Fibroblast of upper back skin (primary cell): ENCODE data around the gene SCUBE2.

Experiments used
- DNase-seq: peaks from one replicate; pipeline ENCODE4 v3.0.0-alpha.2; 2013

The SCUBE2 gene

DNA sequence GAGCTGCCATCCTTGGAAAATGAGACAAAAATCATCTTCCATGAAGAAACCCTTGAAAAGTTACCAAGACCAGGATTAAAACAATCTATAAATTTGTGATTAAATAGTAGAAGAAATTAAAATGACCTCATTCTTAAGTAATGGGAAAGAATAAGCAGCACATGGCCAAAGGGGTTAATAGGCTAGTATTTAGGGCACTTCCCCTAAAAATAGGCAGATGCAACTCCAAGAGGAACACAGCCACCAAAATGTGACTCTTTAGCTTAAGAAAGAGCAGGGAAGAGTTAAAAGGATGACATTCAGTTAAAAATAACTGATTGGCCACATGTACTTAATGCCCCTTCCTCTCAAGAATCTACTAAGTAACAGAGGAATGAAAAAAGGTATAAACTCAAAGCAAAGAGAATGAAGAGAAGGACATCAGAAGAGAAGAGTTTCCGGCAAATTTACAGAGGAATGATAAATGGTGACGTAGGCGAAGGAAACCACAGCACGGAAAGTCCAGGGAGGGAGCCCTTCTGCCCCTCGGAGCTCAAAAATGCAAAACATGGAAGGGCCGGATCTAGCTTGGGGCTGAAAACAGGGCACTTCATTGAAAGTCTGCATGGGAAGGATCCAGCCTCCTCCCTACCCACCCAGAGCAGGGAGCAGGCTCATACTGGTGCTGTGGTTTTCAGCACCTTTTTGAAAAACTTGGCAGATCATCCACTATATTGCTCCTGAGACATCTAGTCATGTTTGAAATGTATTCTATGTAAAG is 17.8 kb downstream of the SCUBE2 start:
- DNase-seq: peak; percentile 29

DNA sequence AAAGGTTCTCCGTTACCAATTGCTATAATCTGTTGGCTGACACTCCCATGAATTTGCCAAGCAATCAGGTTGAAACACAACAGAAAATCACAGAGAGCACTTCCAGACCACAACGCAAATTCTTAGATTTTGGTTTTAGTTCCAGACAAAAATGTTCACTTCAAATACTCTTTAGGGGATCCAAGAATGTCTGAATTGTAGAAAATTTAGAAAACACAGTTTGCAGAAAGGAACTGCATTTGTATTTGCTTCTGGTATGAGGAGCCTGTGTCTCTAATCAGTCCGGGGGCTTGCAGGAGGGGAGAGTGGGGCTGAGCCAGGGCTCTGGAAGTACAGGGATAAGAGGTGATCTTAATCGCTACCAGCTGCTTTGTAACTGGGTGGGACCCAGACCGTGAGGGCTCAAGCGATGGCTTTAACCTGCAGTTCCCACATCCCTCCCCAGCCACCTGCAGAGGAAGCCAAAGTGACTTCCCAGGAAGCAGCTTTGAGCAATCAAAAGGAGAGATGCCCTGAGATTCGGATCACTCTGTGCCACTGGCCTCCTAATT is 18.7 kb downstream of the SCUBE2 start:
- no peak for DNase-seq

DNA sequence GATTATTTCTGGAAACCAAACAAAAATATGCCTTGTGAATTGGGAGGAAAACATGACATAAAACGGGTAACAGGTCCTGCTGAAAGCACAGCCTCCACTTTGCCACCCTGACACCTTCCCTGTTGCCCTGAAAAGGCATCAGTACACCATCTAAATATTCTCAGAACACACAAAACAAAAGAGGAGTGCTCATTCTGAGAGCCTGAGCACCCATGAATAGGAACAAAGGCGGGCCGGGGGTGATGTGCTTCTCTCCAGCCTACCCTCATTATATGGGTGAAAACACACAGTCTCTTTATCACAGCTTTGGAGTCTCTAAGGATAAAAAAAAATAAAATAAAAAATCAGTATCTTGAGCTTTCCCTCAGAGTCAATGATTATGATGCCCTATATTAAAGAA is 19.7 kb downstream of the SCUBE2 start:
- DNase-seq: no peak

DNA sequence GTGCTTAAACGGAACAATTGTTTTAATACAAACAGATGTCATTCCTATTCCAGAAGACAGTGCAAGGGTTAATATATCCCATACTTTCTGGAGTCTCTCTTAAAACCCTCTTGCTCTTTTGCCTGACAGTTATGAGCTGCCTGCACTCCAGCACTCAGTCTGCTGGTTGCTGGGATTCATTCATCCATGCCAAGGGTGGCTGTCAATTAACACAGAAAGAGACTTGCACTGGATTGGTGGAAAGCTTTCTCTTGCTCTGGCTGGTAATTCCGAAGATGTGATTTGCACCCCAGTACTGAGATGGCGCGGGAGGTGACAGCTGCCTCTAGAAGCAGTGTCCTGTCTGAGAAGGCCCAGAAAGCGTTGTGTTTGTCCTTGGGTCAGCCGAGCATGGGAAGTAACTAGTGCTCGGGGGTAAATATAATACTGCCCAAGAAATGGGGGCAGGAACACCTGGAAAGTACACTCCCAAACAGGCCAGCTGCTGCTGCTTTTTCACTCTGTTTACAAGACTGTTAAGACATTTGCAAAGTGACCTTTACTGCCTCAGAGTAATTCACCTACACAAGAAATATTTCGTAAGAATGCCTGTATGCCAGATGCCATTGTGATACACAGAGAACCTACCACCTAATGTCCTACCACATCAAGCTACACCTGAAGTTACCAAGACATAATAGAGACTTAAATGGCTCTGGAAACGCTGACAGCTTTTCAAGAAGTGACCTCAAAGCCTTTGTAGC is 20.5 kb downstream of the SCUBE2 start:
- DNase-seq: no peak

DNA sequence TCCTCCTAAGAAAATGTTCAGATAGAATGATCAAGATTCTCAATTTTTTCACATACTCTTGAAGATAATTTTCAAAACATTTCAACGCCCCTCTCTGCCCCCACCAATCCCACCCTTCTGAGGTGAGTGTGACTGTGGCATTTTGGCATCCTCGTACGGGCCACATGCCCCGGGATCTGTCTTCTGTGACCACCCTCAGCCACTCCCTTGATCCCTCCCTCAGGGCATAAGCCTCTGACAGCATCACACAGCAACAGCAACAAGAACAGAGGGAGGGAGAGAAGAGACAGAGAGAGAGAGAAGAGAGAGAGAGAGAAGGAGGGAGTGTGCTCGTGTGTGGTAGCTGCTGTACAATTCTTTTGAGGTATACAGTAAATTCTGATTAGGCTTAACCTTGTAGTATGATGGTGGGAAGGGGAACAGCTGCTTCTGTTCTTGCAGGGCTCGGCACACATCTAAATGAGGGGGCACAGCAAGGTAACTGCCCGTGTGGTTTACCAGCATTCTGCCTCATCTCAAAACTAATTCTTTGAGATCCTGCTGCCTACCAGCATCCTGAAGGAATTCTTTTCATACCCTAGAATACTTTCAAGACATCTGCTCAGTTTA is 21.4 kb downstream of the SCUBE2 start:
- DNase-seq: no peak

DNA sequence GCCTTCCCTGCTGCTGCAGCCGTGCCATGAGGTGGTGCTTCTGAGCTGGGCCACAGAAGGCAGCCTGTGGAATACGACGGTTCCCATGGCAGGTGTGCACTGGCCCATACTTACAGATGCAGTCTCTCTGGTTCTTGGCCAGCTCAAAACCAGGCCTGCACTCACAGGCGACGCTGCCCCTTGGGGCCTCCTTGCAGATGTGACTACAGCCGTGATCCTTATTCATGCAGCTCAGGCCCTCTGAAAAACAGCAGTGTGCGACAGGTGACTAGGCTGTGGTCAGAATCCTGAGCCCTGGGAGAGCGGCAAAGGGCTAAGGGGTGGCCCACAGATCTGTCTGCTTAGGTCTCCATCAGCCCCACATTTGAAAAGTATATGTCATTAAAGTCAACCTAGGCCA is 22.1 kb downstream of the SCUBE2 start:
- DNase-seq: no peak

DNA sequence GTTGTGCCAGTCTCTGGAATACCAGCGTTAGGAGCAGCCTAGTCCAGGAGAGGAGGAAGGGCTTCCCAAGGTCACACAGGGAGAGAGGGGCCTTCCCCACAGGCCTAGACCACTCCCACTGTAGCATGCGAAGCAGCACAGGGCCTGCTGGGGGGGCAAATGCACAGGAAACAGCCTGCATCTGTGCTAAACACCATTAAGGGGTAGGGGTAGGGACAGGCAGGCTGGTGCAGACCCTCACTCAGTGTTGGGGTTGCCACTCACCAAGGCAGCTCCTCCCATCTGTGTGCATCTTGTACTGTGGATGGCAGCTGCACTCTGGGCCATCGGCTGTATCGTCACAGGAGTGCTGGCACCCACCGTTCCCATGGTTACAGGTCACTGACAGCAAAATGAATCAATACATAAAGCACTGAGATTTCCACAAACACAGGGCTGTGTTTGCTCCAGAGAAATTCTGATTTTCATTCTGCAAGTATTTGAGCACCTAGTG is 24.9 kb downstream of the SCUBE2 start:
- no peak for DNase-seq

DNA sequence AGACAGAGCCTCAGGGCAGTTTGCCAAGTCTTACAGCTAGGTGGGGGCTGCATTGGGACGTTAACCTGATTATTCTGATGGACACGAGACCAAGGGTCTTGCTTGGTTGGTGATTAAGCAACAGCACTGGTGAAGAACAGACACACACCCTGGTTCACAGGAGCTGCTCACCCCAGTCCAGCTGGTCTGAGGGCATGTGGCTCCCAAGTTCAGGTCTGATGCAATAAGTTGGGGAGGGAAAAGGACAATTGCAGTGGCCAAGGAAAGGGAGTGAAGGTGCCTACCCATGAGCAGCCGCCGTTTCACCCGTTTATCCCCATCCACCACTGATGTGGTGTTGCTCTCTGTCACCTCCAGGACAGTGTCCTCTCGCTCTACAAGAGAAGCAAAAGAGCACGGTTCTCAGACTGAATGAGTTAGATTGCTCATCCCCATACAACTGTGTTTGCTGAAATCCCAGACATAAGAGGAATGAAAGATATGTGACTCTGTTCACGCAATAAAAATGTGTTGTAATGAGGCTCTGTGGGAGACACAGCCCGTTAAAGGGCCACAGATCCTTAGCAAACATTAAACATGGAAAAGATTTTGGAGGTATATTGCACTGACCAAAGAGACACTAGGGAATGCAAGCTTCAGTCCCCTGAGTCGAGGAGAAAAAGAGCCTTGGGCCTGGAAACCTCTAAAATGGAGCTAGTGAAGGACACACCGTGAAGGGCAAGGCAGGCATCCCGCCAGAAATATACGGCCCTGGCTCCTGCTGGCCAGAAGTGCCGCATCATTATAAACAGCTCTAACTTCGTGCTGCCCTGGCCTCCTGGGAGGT is 25.6 kb downstream of the SCUBE2 start:
- peak; percentile 26 for DNase-seq

DNA sequence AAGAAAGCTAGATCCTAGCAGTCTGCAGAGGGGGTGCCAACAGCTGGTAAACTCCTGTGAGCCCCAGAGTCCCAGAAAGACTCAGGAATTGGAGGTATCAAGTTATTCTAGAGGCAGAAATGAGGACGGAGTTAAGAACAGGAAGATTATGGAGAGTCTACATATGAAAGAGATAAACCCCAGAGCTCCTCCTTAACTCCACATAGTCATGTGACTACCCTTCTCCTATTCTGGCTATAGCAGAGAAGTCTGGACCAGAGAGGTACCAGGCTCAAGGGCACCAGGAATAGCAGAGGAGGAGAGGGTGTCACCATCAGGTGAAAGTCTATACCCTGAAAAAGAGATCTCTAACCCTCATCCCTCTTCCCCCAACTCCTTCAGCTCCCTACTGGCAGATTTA is 29.6 kb downstream of the SCUBE2 start:
- no peak for DNase-seq

DNA sequence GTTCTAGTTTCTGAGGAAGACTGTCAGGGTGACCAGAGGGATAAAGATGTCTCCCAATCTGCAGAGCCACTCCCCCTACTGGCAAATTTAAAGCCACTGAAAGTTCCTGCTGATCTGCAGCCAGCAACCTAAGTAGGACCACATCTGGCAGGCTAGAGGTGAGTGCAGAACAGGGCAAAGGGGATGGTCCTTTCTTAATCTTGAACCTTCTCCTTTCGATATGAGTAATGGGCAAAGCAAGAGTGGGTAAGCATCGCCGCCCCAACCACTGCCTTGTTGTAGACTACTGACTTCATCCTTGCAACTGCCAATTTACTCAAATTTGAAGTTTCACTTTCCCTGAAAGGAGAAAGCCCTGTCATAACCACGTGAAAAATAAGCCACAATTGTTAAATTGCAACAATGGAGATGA is 30.7 kb downstream of the SCUBE2 start:
- DNase-seq: no peak

DNA sequence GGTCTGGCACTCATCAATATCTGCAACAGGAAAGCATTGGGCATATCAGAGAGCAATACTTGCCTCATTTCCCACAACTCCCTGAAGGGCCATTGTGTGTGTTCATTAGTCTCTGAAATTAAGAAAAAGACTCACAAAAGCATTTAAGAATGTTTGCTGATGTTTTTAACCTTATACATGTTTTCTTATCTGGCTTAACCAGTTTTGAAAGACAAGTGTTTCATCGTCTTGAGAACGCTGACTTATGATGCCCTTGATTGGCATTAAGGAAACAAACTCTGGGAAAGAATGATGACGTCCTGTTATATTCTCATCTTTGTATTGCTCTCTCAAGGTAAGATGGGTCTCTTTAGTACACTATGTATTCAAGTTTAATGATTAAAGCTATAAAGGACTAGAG is 32.0 kb downstream of the SCUBE2 start:
- no peak for DNase-seq

DNA sequence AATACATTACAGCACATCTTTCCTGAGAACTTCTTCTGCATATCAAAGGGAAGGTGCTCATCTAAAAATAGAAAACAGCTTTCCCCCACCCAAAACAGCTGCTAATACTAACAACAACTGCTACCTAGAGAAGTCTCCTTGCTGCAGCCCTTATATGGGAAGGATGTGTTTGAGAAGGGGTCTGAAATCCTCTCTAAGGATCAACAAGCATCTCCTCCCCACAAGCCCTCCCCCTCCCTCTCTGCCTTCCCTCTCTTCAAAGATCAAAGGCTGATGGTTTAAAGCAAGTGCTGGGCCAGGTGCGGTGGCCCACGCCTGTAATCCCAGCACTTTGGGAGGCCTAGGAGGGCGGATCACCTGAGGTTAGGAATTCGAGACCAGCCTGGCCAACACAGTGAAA is 33.5 kb downstream of the SCUBE2 start:
- DNase-seq: no peak

DNA sequence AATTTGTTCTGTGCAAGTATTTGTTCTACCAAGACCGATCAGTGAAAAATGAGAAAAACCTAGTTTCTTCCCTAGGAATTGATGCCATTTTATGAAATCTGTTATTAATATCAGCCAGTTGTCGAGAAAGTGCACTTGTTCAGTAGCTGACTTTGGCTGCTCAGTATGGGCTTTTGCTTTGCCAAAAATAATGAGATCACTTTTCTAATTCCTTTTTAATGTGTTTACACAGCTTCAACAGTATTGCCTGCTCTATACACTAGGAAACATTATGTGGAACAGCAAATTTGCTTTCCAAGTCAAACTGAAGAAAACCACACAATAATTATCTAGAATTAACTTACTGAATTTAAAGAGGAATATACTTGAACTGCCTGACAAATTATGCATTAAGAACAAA is 34.4 kb downstream of the SCUBE2 start:
- DNase-seq: no peak

DNA sequence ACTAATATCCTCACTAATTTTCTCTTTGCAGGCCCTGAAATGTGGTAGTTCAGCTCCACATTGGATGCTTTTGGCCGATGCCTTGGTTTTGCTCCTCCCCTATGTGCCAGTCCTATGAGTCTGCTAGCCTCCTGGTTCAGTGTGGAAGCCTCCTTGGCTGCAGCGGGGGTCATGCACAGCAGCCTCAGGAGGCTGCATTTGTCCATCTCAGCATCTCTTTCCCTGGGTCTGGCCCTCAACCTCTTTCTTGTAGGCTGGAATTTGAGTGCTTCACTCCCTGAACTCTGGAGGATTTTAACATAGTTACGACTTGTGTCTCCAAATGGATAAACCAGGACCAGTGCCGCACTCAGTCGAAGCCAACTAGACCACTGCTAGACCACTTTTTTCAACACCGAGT is 34.9 kb downstream of the SCUBE2 start:
- DNase-seq: no peak

DNA sequence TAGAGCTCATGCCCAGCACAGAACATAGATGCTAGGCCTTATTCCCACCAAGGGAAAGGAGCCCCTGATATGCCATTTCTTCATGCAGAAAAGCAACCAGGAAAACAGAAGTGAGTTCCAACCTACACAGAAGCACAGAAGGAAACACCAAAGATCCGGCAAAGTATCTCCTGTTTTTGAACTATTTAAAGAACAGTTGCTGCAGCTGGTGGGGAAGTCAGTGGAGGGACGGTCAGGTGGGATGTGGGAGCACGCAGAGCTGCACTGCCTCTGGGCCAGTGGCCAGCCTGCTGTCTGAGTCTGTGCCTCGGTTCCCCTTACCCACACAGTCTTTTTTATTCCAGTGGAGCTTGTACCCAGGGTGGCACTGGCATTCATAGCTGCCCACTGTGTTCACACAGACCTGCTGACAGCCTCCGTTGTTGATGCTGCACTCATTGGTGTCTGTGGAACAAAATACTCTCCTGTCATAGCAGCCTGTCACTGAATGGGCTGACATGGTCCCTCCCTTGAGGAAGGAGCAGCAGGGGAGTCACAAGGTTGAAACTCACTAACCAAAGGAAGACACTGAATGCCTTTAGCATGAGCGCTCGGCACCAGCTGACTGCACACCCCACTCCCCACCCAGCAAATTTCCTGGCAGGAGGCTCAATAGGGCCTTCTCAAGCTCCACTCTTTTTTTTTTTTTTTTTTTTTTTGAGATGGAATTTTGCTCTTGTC is 37.9 kb downstream of the SCUBE2 start:
- DNase-seq: peak; percentile 70

DNA sequence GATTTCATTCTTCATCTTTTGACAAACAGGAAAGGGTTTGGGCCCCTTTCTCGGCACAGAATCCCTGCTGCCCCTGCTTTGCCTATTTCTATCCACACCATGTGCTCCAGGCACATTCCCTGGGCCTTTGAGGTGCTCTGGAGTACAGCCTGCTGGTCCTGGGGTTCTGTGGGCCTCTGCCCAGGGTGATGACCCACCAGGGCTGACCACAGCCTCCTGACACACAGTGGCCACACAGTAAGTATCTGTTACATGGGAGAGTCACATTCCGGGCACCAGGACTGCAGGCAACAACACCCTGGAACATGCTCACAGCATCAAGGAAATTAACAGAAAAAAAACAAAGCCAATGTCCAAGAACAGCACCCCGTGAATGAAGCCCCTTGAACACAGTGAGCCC is 39.1 kb downstream of the SCUBE2 start:
- DNase-seq: no peak

DNA sequence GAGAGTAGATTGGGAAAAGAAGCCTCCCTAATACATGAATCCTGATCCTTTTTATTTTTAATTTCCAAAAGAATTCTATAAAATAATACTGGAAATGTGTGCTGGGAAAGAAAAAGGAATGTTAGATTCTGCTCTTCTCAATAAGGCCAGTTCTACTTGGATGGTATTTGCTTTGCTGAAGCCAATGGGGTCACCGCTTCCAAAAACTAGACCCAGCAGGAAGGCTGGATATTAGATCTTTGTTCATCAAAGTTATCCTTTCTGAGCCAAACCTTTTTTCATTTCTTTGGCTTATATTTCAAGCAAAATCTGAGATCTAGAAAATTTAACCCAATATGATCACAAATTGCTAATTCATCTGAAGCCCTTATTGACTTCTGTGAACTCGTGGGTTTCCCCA is 41.4 kb downstream of the SCUBE2 start:
- DNase-seq: no peak

DNA sequence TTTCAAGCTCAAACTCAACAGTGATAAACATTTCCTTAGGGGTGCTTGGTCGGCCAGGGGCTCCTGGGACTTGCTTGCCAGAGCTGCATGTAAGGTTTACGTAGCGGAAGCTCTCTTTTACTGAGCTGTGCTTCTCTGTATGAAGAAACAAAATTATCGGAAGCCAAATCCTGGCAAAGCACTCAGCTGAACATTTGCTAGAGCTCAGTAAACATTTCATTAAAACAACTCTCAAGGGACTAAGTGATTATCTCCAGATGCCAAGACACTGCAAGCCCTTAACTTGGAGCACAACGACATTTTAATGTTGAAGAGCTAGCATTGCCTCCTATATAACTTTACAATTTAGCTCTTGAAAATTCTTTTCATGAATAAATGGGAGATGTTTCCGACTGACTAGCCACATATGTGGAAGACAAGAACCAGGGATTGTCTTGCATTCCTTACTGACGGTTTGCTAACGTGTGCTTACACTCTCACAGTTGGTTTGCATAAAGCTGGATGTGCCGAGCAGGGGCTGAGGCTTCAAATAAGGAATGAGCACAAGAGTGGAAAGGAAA is 43.4 kb downstream of the SCUBE2 start:
- DNase-seq: peak; percentile 54

DNA sequence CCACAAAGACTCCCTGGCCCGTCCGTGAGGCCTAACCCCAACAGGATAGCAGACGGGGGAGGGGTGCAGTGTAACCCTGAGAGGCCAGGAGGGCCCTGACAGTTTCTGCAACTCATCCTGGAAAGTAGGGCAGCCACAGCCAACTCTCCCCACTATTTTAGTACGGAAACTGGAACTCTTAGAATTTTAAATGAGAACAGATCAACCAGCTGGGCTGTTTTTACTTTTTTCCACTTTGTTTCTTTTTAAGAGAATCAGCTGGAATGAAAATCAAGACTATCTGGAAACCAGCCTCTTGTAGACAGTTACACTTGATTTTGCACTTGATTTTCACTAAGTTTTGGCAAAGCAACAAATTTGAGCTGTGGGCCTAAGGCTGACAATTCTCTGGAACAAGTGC is 44.9 kb downstream of the SCUBE2 start:
- no peak for DNase-seq

DNA sequence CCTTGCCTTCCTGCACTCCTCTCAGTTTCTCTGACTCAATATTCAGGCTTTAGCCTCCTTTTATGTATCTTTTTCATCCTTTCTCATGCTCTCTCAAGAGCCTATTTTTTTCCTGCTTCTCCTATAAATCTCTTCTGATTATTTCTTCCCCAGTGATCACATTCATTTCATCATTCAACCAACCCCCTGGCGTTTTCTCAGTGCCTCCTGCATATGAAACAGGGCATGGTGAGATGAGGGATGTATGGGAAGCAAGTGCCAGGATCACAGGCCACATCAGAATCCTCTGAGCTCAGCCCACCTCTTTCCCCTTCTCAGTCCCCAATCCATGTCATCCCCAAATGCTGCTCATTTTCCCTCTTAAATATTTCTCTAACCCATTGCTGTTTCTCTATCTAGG is 48.9 kb downstream of the SCUBE2 start:
- no peak for DNase-seq

DNA sequence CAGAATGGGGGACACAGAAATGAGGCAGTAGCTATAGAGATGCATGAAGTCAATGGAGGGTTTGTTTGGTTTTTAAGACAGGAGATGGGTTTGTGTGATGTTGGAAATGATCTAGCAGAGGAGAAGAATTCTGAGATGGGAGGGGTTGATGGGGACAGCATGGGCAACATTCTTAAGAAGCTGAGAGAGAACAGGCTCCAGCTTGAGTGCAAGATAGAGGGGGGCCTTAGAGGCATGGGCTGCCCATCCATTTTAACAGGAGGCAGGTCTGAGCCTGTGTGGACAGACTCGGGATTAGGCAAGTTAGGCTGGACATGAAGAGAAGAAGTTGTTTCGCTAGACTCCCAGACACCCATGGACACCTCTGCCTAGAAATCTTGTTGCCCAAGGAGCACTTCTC is 49.7 kb downstream of the SCUBE2 start:
- no peak for DNase-seq

DNA sequence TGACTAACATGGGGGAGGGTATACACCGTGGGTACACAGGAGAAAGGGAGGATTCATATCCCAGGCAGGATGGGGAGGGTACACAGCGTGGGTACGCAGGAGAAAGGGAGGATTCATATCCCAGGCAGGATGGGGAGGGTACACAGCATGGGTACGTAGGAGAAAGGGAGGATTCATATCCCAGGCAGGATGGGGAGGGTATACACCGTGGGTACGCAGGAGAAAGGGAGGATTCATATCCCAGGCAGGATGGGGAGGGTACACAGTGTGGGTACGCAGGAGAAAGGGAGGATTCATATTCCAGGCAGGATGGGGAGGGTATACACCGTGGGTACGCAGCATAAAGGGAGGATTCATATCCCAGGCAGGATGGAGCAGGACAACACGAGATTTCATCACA is 51.0 kb downstream of the SCUBE2 start:
- no peak for DNase-seq
